ENCODE data around the gene HERPUD2.
"Not testable (repeated sequence)": the region's sequence is repeated elsewhere in the genome, so short reads cannot be mapped to it uniquely, and the experiment has no call there.

The HERPUD2 gene

DNA sequence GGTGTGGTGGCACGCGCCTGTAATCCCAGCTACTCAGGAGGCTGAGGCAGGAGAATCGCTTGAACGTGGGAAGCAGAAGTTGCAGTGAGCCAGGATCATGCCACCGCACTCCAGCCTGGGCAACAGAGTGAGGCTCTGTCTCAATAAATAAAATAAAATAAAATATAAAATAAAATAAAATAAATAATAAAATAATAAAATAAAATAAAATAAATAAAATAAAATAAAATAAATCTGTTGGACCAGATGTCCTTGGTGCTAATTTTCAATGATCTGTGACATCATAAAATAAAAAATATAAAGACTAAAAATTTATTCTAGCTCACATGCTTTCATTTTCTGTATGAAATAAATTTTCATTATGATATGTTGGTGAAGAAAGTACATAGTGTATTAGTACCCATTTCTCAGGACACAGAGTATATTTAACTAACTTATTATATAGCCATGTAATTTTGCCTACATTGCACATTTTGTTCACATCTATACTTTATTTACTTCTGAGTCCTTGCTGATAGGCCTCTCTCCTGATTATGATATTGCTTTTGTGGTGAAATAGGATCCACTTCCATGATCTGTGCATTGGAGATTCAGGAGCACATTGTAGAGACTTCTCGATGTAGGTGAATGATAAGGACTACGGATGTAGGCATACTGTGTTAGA is 17.8 kb upstream of the HERPUD2 start:
- no peak for DNase-seq

DNA sequence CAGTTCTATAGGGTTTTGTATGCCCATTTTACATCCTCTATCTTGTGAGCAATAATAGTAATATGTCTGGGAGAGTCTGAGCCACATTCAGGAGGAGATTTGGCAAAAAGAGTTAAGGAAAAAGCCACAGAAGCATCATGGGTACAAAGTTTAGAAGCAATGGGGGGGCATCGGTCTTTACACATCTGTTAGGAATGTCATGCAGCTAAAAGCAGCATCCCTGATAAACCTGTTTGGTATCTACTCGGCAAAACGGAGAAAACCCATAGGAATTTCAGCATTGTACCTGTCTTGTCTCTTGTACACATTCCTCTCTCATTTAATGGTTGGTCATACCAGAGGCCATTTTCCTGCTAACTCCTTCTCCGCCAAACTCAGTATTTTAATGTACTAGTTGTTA is 12.5 kb upstream of the HERPUD2 start:
- DNase-seq: no peak

DNA sequence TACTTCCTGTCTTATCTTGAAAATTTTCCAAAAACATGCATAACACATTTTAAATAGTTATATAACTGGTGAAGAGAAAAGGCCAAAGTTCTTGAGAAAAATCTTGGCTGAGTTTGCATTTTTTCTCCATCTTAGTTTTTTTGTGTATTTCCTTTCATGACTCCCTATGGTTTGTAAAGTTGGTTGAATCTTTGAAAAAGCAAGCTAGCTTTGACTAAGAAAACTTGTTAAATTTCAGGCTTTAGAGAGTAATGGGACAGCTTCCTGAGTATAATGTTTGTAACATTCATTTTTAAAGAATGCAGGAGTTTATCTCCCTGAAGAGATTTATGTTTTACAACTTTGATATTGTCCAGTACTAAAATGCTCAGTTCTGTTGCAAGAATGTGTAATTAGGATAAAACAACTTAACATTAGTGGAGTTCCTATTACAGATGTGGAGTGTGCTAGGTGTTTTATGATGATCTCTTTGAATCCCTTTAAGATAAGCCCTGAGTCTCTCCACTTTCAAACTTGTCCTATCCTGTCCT is 11.1 kb upstream of the HERPUD2 start:
- DNase-seq: no peak

DNA sequence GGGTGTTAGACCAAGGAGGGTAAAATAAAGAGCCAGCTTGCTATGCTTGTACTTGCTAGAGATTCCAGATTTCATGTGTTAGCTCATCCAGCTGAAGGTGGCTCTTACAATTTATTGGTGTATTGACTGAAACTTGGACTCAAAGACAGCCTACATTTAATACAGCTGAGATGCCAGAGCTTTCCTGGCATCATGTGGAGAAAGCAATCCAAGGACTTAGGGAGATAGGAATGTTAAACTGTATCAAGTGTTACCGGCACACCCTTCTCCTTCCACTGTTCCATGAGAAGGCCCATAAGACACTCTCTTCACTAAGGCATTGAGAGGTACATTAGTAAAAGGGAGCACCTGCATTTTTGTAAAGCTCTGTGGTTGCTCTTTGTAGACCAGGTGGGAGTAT is 9.3 kb upstream of the HERPUD2 start:
- DNase-seq: no peak

DNA sequence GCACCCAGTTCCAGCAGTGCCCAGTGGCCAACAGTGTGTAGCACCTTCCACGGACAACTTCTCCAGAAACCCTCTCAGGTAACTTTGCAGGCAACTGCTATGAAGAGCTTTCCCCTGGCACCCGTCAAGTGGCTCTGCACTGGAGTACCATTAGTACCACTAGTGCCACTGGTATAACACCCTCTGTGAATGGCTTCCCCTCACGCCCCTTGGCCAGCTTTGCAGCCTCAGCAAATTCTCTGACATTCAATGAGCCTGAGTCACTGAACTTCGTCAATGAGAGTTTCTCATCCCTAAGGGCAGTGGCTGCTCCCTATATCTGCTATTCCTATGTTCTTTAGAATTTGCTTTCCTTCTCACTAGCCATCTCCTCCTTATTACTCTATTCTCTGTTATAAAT is 7.6 kb upstream of the HERPUD2 start:
- DNase-seq: no peak

DNA sequence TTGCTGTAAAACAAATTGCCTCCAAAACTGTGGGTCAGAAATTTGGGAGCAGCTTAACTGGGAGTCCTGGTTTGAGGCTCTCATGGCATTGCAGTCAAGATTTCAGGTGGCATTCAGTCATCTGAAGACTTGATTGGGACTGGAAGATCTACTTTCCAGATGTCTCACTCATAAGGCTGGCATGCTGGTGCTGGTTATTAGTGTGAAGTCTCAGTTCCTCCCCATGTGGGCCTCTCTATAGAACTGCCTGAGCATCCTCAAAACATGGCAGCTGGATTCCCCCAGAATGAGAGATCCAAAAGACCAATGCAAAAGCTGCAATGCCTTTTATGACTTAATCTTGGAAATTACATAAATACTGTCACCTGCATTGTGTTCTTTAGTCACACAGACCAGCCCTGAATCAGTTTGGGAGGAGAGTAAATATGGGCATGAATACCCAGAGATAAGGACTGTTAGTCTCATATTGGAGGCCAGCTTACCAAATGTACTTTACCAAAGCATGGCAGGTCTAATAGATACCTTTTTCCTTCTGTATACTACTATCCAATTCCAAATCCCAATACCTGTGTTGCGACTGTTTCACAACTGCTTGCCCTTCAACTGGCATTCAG is 6.5 kb upstream of the HERPUD2 start:
- no peak for DNase-seq

DNA sequence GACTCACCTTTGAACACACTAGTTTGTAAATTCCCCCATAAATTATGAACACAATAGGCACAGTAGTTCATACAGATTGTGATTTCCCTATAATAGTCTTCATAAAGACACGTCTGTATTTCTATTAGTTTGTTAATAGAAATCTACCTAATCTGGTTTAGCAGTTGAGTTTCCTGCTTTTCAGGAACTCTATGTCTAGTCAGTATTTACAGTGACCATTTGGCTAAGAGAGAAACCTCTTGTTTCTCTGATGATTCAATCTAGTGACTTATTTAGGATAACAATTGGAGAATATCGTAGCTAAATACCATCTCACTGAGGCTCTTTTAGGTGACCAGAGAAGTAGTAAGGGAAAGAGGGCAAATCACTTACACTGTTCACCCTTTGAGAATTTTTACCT is 5.9 kb upstream of the HERPUD2 start:
- DNase-seq: no peak

DNA sequence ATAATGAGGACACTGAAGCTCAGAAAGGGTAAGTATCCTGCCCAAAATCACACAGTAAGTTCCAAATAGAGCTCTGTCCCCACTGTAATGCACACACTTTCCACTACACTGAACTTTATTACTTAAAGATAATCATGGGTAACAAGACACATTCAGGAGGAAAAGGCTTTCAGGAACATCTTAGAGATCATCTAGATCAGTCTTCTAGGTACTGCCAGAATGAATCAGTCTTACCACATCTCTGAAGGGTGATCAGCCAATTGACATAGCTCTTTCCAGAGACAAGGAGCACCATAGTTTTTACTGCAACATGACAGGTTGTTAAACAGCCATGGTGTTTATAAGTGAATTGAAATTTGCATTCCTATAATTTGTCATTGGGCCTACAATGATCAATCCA is 5.4 kb upstream of the HERPUD2 start:
- peak; percentile 70 for DNase-seq

DNA sequence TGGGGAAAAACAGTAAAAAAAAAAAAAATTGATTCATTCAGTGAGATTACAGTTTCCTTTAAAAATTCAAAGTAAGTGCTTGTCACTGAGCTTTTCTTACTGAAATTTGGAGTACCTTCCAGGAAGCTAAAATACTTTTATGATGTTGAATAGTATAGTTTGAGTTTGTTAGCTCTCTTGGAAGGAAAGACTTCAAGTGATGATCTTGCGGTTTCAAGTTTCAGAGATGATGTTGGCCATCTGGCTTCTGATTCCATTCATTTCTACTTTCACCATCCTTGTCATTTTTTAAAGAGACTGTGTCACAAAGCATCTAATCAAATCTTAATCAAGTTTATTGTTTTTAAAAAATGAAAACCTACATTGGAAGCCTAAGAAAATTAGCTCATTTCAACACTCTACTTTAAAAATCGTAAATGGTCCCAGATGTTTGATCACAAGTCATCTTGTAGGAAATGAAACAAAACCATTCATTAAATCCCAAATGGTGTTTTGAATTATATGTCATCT is 4.9 kb upstream of the HERPUD2 start:
- DNase-seq: peak; percentile 73

DNA sequence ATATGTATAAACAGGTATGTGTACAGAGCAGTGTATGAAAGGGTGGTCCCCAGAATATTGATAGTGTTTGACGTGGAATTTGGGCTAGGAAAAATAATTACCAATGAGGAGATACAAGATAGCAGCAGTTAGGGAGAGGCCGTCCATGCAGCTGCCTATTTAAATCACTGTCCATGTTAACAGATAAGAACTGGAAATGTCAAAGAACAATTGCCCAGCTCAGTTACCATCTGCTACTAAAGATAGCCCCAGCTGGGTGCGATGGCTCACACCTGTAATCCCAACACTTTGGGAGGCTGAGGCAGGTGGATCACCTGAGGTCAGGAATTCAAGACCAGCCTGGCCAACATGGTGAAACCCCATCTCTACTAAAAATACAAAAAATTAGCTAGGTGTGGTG is 3.4 kb upstream of the HERPUD2 start:
- DNase-seq: not testable (repeated sequence)

DNA sequence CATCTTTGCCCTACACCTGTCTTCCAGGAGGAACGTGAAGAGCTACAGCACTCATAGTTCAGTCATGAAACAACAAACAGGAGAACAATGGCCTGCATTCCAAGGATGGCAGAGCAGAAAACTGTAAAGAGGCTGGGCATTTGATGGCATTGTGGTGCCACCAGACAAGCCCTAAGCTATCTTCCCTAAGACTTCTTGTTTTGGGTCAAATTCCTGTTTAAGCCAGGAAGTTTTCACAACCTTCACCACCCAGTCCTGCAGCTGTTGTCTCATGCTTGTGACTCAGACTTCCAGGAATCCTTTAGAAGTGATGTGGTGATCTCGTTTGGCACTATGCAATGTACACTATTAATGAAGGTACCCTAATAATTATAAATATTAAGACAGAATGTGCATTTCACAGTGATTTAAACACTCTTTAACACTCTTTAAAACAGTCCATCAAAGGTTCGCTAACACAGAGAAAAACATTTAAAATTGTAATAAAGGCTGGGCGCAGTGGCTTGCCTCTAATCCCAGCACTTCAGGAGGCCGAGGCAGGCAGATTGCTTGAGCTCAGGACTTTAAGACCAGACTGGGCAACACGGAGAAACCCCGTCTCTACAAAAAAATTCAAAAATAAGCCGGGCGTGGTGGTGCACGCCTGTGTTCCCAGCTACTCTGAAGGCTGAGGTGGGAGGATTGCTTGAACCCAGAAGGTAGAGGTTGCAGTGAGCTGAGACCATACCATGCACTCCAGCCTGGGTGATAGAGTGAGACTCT is 2.7 kb upstream of the HERPUD2 start:
- no peak for DNase-seq

DNA sequence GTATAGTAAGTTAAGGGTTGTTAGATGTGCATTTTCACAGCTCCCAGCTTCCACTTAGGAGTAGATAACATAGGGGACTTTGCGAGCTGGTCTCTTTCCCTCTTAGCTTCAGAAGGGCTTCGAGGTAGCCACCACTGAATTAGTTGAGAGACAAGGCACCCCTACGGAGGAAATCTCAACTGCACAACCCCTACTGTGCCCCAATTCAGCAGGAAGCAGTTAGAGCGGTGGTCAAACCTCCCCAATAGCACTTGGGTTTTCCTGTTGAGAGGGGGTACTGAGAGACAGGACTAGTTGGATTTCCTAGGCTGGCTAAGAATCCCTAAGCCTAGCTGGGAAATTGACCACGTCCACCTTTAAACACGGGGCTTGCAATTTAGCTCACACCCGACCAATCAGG is 1.1 kb upstream of the HERPUD2 start:
- no peak for DNase-seq

DNA sequence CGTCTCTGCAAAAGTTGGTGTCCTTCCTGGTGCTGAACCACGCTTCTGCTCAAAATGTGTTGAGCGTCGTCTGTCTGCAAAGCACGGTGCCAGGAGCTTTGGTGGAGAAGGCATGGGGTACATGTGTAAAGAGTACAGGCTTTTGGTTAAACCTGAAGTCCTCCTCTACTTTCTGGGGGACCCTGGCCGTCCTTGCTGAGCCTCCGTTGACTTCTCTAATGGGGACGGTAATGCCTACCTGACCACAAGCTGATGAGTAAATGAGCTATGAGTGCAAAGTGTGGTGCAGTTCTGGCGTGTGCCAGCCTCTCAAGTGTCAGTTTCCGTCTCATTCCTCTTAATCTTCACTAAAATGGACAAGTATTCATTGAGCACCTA is 527 bp upstream of the HERPUD2 start:
- DNase-seq: no peak

DNA sequence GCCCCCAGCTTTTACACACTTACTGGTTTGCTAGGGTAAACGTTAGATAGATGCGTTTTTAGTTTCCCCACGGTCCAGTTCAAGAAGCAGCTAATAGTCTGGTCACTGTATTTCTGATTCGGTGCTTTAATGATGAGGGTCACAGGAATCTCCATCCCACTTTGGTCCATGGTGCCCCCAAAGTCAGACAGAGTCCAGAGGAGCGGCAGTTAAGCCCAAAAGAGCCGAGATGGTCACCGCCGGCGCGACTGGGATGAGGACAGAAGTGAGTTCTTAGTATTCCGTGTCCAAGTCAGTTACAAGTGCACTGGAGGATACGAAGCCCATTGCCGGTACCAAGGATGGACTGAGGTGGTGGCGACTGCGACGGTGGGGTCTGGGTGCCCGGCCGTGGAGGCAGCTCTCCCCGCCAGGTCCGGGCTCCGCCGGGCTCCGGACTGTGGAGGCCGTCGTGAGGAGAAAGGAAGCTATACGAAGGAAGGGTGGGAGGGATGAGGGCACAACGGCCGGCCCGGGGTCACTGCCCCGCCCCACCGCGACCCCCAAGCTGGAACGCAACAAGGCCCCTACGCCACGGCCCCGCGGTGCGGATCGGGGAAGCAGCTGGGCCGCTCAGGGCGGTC is 663 bp downstream of the HERPUD2 start:
- no peak for DNase-seq

DNA sequence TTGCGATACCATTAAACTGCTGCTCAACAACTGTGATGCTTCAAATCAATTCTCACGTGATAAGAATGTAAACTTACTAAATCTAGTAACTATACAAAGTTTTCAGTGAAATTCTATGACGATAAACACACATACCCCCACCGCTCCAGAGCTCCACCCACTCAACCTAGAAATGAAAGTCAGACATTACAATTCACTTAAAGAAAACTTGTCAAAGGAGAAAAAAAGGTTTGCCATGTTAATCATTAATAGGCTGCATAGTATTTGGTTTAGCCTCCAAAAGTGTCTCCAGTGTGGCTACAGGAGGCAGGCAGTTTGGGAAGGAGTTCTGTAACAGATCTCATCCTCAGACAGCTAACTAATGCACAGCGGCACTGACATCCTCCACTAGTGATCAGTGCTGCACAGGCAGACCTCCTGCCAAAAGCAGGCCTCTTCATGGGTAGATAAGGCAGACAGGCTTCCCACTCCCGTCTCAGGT is 3.1 kb downstream of the HERPUD2 start:
- no peak for DNase-seq

DNA sequence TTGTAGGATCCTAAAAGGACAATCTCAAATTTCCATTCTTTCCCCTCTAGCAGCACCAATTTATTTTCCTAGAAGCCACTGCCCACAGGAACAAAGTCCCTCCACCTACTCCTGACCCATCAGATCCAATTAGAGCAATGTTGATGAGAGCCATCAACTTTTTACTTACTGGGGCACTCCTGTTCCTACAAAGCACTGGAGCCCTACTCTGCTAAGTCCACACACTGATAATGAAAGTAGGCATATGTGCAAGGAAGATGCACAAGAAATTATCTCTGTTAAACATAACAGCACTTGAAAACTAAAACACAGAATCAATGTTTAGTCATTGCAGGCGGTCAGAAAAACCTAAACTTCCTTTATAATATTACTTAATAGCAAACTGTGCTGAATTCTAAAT is 3.6 kb downstream of the HERPUD2 start:
- no peak for DNase-seq

DNA sequence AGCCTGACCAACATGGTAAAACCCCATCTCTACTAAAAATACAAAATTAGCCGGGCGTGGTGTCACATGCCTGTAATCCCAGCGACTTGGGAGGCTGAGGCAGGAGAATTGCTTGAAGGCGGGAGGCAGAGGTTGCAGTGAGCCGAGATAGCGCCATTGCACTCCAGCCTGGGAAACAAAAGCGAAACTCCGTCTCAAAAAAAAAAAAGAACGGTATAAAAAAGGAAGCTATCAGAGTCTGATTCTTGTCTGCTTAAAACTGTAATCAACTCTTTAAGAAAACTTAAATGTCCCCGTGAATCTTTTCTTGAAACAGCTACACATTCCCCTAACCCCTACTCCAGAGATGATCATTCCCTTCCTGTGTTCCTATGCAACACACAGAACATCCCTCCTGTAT is 4.3 kb downstream of the HERPUD2 start:
- DNase-seq: not testable (repeated sequence)

DNA sequence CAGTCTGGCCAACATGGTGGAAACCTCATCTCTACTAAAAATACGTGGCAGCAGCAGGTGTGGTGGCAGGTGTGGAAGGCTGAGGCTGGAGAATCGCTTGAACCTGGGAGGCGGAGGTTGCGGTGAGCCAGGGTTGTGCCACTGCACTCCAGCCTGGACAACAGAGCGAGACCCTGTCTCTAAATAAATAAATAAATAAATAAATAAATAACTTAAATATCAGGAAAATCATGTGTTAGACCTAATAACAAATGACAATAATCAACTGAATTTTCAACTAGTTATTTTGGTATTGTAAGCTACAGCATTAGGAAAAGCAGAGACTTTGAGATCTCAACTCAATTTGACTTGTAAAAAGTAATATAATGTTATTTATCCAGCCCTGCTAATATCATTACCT is 9.2 kb downstream of the HERPUD2 start:
- no peak for DNase-seq

DNA sequence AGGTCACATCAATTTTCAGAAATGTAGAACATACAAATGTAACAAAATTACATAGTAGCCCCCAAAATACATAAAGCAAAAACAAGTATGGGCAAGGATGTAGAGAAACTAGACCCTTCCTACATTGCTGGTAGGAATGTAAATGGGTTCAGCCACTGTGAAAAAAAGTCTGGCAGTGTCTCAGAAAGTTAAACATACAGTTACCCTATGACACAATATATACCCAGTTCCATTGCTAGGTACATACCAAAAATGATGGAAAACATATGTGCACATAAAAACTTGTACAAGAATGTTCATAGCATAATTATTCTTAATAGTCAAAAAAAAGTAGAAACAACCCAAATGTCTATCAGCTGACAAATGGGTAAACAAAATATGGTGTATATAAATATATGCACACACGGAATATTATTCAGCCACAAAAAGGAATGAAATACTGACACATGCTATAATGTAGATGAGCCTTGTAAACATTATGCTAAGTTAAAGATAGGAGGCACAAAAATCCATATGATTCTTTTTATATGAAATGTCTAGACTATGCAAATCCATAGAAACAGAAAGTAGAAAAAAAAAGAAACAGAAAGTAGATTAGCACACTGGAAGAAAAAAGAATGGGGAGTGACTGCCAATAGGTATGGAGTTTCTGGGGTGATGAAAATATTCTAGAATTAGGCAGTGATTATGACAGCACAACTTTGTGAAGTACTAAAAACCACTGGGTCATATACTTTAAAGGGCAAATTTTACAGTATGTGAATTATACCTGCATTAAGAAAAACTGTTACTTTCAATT is 13.5 kb downstream of the HERPUD2 start:
- DNase-seq: no peak

DNA sequence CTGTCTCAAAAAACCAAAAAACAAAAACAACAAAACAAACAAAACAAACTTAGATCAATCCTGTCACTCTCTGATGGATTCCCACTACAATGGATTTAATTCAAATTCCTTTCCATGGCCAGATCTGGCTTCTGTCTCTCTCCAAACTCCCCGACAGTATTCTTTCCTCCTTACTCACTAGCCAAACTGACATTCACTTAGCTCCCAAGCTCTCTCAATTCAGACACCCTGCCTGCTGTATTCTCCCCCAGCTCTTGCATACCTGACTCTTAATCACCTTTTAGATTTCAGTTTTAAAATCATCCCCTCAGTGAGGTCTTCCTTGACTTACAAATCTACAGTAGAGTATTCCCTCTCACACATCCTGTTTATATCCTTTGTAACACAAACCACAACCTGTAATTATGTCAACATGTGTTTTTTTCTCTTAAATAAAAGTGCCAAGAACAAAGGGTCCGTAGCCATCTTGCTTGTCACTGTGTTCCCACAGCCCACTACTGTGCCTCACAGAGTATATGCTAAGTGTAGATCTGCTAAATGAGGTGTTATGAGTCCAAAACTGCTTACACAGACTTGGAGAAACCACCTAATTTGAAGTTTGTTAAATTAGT is 14.4 kb downstream of the HERPUD2 start:
- DNase-seq: no peak

DNA sequence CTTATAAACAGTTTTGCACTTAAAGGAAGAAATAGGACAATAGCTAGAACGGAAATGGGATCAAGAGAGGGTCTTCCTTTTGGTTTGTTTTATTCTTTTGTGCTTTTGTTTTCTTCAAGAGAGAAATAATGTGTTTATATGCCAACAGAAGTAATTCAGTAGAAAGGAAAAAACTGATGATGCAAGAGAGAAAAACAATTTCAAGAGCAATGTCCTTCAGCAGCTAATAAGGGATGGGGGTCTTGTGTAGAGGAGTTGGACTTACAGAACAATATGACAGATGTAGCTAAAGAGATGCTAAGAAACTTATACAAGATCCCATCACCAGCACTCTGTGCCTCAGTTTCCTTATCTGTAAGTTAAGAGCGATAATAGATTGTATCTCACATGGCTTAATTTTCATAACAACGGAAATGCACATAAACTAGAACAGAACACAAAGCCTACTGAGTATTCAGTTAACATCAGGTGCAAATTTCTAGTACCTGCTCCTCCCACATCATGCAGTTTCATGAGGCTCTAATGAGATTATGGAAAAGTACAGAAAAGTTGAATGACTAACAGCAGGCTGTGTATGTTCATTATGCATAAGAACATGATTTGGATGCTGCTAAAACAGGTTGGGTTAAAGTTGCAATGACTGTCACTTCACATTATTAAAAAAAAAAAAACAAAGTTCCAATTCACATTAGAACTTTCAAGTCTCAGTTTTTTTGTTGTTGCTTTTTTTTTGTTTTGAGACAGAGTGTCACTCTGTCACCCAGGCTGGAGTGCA is 17.2 kb downstream of the HERPUD2 start:
- no peak for DNase-seq
